HEK293T (cell line): ENCODE results near the gene XRN2.

Experiments
- ARNT ChIP-seq: fragments of 450-650 bp; IDR thresholded peaks from 2 replicates; pipeline ENCODE4 v1.6.1; 2017; ENCODE audit warnings: mild to moderate bottlenecking
- ELF4 ChIP-seq: fragments of 450-650 bp; IDR thresholded peaks from 2 replicates; pipeline ENCODE4 v1.6.1; 2017; ENCODE audit warnings: antibody characterized with exemption
- FOXA1 ChIP-seq: fragments of 450-650 bp; IDR thresholded peaks from 2 replicates; pipeline ENCODE4 v1.6.1; 2016; ENCODE audit warnings: mild to moderate bottlenecking
- FOXK2 ChIP-seq: fragments of 450-650 bp; IDR thresholded peaks from 2 replicates; pipeline ENCODE4 v1.6.1; 2016; ENCODE audit warnings: mild to moderate bottlenecking
- FOXM1 ChIP-seq: fragments of 450-650 bp; IDR thresholded peaks from 2 replicates; pipeline ENCODE4 v1.6.1; 2017; ENCODE audit warnings: mild to moderate bottlenecking, borderline replicate concordance
- HDGF ChIP-seq: fragments of 450-650 bp; IDR thresholded peaks from 2 replicates; pipeline ENCODE4 v1.6.1; 2017; ENCODE audit warnings: antibody characterized with exemption, borderline replicate concordance
- NFRKB ChIP-seq: fragments of 450-650 bp; IDR thresholded peaks from 2 replicates; pipeline ENCODE4 v1.6.1; 2016; ENCODE audit warnings: mild to moderate bottlenecking, moderate library complexity
- SP1 ChIP-seq: fragments of 450-650 bp; IDR thresholded peaks from 2 replicates; pipeline ENCODE4 v1.6.1; 2017

DNA sequence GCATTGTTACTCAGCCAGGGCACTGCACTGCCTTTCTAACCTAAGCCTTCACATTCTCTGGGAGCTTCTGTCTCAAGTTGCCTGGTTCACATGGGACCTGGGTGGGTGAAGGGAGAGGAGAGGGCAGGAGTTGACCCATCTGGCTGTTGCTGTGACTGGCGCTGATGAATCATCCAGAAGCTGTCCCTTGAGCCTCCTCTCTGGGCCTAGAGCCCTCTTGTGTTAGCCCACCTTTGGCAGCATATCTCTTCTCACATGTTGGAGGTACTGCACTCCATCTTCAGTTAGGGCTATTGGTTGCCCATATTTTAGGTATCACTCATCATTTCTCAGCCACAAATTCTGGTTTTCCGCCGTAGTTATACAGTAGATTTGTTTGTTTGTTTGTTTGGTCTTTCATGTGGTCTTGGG lies 19.8 kb downstream of the XRN2 start:
- no peak for TF ChIP-seq ELF4
- TF ChIP-seq HDGF, result no peak
- no peak for TF ChIP-seq FOXK2
- no peak for TF ChIP-seq FOXM1
- no peak for TF ChIP-seq NFRKB
- TF ChIP-seq ARNT, result no peak
- no peak for TF ChIP-seq FOXA1
- TF ChIP-seq SP1, result no peak
